GM18502 (cell line): ENCODE measurements around the gene BCL6.

Source experiments
- ATAC-seq: cut with Tn5 transposase; IDR thresholded peaks from one replicate; pipeline ENCODE4 v1.9.1; 2021; ENCODE audit warnings: mild to moderate bottlenecking; ENCODE audit not compliant: unreplicated experiment, poor library complexity

Gene BCL6

GRCh38 chr3:187740421-187741399, 4.6 kb downstream of the BCL6 start:
- no peak for ATAC-seq

DNA sequence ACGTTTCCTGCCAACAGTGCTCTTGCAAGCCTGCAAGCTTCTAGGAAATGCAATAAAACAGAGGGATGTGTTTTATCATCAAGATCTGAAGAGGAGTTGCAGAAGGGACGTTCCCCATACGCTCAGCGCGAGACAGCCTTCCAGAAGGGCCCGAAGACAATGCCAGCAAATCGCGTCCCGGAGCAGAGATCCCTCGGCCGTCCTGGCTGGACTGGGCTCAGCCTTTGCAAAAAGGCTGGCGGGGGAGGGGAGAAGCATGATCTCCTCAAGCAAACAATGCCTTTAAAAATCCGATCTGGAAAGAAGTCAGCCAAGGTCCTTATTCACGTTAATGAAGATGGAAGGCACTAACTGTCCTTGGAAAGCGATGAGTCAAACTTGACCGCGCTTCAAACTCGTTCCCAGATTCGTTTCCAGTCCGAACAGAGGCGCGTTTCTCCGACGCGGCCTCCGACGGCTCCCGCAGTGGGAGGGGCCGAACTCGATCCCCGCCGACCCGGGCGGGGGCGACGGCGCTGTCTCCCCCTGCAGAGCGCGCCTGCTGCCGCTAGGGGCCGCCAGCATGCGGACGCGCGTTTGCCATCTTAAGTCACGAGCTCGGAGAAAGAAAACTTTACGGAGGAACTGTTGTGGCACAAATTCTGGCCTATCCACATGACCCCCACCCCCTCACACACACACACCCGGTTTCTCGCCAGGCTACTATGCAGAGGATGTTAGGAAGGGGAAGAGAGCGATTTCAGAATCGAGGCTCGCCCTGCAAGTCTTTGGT, 5.5 kb downstream of the BCL6 start:
- no peak for ATAC-seq

- no peak for ATAC-seq
Measured at GRCh38 chr3:187739094-187739560, 6.1 kb downstream of the BCL6 start.

DNA sequence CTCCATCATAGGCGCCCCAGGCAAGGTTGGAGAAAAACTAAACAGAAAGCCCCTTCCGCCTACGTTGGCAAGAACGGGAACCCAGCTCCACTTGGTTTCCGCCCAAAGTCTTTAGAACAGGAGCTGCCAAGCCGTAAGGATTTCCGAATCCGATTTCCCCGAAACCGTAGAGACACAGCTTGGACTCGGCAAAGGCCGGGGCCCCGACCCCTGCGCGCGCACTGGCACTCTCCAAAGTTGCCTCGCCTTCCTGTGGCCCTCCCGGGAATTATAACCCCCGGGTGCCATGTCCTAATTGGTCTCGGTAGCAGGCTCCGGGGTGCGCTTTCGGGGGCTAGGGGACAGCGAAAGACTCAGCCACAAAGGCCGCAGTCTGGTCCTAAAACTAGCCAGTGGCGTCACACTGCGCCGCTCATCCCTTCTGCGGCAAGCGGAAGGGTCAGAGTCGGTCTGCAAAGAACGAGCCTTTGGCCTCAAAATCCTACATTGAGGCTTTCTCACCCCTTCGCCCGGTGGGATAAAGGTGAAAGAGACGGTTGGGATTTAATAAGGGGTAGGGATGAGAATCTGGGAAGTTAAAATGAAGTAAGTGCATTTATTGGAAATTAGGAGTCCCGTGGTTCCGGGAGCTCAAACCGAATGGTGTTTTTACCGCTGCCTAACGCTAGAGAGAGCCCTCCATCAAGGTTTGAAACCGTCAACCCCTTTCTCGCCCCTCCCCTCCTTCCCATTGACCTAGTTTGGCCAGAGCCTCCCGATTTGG, 6.8 kb downstream of the BCL6 start:
- peak; percentile 66 for ATAC-seq

DNA sequence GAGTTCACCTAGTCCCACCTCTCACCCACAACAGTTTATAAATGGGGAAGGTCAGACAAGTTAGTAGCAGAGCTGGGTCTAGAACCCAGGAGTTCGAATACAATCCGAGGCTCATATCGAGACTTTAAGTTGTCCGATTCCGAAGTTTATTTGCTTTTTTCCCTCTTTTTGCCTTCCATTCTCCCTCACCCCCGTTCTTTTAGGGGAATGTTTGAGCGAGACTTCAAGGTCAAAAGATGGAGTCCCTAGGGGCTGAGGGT, 7.3 kb downstream of the BCL6 start:
- no peak for ATAC-seq

- ATAC-seq: no peak
Measured at GRCh38 chr3:187737368-187738070, 7.7 kb downstream of the BCL6 start.

- no peak for ATAC-seq
Measured at GRCh38 chr3:187737006-187737367, 8.3 kb downstream of the BCL6 start.

- no peak for ATAC-seq
Measured at GRCh38 chr3:187736418-187736871, 8.8 kb downstream of the BCL6 start.

- no peak for ATAC-seq
Measured at GRCh38 chr3:187735837-187736236, 9.4 kb downstream of the BCL6 start.

- no peak for ATAC-seq
Measured at GRCh38 chr3:187735383-187735782, 9.9 kb downstream of the BCL6 start.

- no peak for ATAC-seq
Measured at GRCh38 chr3:187734841-187735240, 10.4 kb downstream of the BCL6 start.

DNA sequence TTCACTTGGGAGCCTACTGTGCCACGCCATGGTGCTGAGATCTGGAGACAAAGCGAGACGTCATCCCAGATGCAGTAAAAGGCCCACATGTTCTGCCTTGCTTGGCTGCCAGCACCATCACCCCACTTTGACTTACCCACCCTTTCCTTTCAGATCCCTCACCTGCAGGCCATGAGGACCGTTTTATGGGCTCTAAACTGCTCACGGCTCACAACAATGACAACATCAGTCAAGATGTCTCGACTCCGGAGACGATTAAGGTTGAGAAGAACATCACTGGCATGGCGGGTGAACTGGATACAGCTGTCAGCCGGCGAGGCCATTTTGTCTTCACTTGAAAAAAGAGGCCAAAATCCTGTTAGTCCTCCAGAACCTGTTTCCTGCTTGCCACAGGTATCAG, 11.9 kb downstream of the BCL6 start:
- no peak for ATAC-seq

DNA sequence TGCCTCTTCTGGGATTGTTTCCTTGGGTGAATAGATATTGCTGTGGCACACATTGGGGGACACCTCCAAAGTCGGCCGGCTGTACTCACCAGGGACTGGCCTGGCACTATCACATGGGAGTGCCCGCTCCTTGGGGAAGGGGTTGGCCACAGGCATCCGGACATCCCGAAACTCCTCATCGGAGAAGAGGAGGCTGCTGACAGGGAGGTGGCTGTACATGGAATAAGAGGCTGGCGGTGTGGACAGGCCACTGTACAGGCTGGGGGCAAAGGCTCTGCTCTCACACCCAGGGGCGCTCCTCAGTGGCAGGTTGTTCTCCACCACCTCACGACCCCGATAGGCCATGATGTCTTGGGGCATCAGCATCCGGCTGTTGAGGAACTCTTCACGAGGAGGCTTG, 15.7 kb downstream of the BCL6 start:
- ATAC-seq: no peak

- ATAC-seq: no peak
Measured at GRCh38 chr3:187728940-187729583, 16.2 kb downstream of the BCL6 start.

DNA sequence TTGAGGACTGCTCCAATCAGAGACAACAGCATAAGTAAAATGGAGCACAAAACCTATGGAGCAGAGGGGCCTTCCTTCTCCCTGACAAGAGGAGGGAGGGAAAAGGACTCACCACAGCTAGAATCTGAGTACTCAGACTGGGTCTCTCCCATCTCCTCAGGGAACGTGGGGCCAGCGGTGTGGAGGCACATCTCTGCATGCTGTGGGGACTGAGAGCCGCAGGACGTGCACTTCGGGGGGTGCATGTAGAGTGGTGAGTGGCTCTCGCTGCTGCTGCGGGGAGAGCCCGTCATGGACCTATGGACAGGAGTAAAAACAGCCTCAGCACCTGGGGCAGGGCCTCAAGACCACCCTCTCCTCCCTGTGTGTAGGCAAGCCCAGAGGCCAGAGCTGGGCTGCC, 17.0 kb downstream of the BCL6 start:
- no peak for ATAC-seq

DNA sequence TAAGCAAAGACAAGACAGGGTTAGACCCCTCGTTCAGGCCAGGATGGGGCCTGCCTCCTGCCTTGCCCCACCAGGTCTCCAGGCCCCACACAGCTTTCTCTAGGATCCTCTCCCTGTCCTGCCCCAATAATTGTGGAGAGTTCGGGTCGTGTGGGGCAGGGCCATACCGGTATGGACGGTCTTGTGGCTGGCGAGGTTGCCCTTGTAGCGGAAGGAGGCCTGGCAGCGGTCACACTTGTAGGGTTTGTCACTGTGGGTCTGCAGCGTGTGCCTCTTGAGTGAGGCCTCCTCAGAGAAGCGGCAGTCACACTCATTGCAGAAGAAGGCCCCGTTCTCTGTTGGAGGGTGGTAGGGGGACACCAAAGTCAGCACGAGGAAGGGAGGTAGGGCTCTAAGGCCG, 18.7 kb downstream of the BCL6 start:
- ATAC-seq: no peak

DNA sequence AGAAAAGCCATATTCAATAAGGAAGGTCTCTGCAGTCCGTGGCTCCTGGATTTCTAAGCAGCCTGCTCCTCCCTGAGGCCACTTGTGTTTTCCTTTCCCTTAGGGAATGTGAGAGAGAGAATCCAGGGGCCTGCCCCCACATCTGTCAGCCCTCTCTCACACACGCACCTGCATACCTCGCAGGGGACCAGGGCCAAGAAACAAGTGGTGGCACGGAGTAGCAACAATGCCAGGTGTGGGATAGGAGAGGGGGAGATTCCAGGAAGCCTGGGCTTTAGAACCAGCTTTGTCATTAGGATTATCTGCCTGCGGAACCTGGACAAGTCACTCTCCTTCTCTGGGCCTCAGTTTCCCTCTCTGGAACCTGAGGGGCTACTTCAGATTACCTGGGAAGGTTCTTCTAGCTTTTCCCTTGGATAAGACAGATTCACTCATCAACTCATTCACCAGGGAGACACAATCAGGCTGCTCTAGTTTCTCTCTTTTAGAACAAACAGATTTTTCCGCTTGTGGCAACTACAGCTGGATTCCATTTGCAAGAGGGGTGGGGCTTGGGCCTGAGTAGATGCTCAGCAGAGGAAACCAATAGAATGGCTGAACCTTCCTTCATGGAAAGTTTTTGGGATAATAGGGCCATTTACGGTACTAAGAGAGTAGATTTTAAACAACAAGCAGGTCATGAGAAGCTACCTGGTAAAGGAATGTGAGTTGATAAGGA, 19.5 kb downstream of the BCL6 start:
- no peak for ATAC-seq

DNA sequence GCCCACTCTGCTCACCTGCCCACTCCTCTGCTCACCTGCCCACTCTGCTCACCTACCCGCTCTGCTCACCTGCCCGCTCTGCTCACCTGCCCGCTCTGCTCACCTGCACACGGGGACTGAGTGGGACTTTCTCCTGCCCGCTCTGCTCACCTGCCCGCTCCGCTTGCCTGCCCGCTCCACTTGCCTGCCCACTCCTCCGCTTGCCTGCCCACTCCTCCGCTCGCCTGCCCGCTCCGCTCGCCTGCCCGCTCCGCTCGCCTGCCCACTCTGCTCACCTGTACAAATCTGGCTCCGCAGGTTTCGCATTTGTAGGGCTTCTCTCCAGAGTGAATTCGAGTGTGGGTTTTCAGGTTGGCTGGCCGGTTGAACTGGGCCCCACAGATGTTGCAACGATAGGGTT, 20.0 kb downstream of the BCL6 start:
- no peak for ATAC-seq

DNA sequence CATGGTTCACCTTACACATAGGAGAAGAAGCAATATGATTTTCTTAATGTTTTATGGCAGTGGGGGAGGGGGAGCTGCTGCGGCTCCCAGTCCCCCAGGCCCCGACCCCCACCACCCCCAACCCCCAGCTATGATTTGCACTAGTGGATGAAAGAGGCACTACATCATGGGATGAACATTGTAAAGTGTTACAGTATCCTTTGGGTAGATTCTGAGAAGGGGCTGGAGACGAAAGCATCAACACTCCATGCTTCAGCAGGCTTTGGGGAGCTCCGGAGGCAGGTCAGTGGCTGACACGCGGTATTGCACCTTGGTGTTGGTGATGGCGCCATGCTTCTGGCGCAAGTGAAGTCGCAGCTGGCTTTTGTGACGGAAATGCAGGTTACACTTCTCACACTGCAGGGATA, 23.1 kb downstream of the BCL6 start:
- no peak for ATAC-seq
